Measurements from ENCODE around the gene TFAM.

TFAM gene

DNA sequence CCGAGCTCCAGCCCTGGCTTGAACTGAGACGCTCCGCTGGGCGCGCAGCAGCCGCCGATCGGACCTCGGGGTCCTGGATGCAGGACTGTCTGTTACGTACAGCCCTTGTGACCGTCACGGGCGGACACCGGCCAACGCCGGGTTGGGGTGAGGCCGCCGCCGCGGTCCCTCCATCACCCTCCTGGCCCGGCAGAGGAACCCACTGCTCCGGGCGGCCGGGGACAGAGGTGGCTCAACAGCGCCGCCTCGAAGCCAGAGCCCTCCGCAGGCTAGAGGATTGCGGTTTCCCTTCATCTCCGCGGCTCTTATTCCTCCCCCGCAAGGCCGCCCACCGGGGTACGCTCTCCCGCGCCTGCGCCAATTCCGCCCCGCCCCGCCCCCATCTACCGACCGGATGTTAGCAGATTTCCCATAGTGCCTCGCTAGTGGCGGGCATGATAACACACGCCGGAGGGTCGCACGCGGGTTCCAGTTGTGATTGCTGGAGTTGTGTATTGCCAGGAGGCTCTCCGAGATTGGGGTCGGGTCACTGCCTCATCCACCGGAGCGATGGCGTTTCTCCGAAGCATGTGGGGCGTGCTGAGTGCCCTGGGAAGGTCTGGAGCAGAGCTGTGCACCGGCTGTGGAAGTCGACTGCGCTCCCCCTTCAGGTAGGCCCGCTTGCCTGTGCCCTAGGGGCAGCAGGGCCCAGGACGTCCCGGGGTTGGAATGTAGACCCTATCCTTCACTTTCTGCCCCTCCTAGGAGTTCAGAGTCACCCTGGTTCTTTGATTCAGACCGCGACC is at the start of gene TFAM:
TFAM (plus strand) TSS at position 412 of the 785 bp plus-strand sequence; CDS start at position 550, 138 bp downstream.
- DNase-seq, result peak; percentile 97

GRCh38 chr10:58336242-58336641 is 49.0 kb upstream of the TFAM start:
- no peak for DNase-seq

DNA sequence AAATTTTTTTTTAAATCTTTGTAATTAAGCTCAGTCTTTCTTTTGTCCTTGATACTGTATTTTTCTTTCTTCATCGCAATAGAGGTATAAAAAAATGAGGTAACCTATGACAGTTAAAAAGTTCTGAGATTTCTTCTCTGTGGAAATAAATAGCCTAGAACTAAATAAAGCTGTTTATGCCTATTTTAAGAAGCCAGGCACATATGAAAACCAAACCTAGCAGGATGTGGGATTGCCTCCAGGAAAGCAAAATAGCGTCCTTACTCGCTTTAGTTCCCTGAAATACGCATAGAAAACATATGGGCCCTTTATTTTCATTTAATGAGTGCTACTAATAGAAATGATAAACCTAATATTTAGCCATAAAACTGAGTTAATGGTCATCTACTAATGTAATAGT is 43.8 kb upstream of the TFAM start:
- DNase-seq, result no peak

DNA sequence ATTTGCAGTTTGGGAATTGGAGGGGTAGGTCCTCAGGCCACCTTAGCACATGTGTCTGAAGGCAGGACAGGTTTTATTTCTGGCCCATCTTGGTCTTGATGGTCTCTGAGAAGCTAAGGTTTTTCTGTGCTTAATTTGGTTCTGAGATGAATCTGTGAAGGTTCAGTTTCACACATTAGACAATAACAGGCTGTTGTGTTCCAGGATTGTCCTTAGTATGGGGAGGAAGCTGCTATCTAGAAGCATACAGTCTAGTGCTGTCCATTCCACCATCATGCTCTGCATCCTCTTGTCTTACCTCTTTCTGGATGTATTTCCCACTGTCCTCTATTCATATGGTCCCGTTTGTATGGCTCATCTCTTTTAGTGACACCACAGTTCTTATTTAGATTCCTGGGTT is 43.3 kb upstream of the TFAM start:
- no peak for DNase-seq

GRCh38 chr10:58347967-58348366 is 37.2 kb upstream of the TFAM start:
- DNase-seq, result no peak

GRCh38 chr10:58348571-58349033 is 36.6 kb upstream of the TFAM start:
- DNase-seq, result no peak

DNA sequence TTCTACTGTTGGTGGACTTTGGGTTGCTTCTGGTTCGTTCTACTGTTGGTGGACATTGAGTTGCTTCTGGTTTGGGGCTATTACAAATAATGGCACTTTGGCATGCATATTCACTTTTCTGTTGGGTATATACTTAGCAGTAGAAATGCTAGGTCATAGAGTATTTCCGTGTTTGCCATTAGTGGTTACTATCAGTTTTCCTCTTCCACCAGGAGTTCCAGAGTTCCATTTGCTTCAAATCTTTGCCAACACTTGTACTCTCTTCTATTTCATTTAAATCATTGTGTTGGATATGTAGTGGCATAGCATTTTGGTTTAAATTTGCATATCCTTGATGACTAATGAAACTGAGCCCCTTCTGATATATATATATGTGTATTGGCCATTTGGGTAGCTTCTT is 35.2 kb upstream of the TFAM start:
- DNase-seq, result no peak

GRCh38 chr10:58350619-58351323 is 34.4 kb upstream of the TFAM start:
- DNase-seq, result no peak

DNA sequence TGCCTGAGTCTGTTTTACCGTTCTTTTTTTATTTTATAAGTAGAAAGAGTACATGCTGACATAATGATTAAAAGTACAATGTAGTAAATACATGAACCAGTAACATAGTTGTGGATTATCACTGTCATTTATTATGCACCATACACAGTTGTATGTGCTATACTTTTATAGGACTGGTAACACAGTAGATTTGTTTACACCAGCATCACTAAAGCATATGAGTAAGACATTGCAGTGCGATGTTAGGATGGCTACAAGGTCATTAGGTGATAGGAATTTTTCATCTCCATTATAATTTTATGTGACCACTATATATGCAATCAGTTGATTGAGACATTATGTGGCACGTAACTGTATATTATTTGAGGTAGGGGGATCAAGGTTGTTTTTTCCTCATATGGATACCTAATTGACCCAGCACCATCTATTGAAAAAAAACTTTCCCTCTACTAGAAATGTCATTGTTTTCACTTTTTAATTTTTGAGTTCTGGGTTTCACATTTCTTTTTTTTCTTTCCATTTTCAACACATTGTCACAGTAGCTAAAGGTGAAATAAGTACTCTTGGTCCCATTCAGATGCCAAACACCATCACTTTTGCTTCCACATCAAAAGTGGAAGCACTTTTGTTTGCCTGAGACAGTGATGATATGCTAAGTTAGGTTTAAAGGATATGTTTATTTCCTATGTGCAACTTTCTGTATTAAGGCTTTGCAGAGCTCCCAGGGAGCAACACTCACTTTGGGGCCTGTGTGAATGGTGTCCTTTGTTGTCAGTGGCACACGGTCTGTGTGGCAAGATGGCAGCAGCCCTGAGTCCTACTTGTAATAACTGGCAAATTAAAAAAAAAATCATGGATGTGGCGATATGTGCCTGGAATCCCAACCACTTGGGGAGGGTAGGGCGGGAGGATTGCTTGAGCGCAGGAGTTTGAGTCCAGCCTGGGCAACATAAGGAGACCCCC is 33.3 kb upstream of the TFAM start:
- no peak for DNase-seq

- DNase-seq, result no peak
Measured at GRCh38 chr10:58352956-58353610, 32.1 kb upstream of the TFAM start.

DNA sequence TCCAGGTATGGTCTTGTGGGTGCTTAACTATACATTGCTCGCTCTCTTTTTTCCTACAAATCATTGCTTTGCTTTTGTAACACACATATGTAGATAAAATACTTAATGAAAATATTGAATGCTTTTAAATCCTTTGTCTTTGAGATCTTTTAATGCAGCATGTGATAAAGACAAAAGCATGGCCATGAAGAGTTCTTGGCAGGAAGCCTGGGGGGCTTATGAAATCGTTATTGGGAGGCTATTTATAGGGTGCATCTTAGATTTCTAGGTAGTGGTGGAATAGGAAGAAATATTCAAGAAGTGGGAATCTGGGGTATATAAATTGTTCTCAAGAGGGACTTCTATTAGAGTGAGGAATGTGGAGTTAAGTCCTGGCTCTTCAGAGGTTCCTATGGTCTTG is 28.5 kb upstream of the TFAM start:
- DNase-seq, result no peak

- DNase-seq, result no peak
Measured at GRCh38 chr10:58358314-58358933, 26.8 kb upstream of the TFAM start.

GRCh38 chr10:58358947-58359346 is 26.3 kb upstream of the TFAM start:
- no peak for DNase-seq

- no peak for DNase-seq
Measured at GRCh38 chr10:58359541-58359940, 25.7 kb upstream of the TFAM start.

GRCh38 chr10:58360412-58361004 is 24.7 kb upstream of the TFAM start:
- DNase-seq, result no peak

DNA sequence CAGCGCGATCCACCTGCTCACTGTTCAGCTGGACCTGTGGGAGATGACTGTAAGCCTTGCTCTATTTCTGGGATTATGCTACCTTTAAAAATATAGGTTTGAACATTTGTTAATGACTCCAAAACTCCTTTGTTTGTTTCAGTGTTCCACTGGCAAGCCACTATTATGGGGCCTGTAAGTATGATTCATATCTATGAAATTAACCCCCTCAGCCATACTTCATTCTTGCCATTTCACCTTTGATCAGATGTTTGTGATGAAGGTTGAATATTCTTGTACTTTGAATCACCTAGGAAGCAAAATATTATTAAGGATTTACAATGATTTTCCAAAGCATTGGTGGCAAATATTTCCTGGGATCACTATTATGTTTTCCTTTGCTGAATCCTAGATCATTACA is 23.9 kb upstream of the TFAM start:
- no peak for DNase-seq

DNA sequence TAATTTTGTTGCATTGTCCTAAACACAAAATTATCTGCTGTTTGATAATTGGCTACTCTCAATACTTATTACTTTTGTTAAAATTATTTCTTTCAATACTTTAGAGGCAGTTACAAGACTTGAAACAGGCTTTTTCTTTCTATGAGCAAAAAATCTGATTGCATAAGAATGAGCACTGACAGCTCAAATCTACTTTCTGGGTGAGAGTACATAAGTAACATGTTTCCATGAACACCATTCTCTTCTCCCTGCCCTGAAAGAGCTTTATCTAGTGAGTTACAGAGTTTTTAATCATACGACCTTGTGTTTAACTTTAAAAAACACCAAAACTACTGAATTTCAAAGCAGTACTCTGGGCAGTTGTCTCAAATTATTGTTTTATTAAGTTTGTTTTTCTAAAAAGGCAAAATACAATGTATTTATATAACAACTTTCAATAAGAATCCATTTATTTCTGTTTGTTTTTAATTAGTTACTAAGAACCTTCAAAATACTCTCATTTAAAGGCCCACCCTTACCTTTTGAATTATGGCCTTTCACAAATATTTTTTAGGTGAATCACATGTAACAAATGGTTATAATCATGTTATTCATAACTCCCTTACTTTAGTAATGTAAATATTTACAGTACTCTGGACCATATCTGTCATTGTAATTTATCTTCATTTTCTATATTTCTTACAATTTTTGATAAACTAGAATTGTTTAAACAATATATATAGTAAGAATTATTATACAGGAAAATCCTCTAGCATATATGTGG is 23.0 kb upstream of the TFAM start:
- no peak for DNase-seq

DNA sequence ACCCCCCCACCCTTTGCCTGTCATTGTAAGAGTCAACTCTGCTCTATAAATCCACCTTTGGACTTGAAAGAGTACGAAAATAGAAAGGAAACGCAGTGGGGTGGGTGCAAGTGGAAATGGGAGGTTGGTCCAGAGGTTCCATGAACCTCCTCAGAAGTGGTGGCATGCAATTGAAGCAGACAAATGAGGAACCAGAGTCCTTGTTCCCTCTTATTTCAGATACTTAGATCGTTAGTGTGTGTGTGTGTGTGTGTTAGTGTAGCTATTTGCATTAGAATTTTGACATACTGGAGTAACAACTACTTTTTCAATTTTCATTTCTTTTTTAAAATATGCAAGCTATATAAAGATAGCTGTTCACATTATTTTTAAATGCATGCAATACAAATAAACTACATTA is 18.1 kb upstream of the TFAM start:
- no peak for DNase-seq

DNA sequence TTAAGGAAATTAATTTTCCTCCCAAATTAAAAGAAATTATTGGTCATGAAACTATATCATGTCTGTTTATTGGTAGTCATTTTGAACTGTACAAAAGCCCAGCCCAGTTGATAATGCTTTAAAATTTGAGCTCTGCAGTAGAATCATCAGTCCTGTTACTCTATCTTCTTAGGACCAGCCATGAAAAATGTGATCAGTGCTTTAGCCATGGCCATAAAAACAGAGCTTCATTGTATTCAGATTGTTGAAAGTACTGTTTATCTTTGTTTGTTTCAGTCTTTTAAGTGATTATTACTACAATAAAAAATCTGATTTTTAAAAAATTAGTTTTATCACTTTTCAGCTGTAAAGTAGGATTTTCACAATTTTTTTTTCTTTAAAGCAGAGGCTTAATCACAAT is 13.7 kb upstream of the TFAM start:
- DNase-seq, result no peak

DNA sequence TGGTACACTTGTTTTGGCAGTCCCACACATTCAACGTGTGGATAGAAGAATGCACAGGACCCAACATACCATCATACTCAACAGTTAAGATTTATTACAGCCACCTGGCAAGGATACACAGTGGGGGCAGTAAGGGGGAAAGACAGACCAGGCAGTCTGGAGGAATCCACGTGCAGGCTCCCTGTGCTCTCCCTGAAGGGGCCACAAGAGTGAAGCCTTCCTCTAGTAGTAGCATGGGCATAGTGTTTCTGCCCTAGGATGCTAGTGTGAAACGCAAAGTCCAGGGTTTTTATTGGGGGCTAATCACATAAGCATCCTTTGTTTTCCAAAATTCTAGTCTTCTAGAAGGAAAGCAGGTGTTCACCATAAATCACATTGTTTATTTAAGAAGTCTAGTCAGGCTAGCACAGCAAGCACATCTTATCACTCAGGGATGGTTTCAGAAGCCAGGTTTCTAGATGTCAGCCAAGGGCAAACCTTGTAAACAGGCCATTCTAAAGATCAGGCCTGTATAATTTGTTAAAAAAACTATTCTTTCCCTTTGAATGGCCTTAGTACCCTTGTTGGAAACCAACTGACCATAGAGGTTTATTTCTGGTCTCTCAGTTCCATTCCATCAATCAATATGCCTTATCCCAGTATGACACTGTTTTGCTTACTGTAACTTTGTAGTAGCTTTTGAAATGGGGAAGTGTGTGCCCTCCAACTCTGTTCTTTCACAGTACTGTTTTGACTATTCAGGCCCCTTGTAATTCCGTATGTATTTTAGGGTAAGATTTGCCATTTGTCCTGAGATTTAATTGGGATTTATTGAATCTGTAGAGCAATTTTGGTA is 12.4 kb upstream of the TFAM start:
- no peak for DNase-seq
